VCaP (cell line): ENCODE data around the gene VPS35L.

Source experiments
- H3K27ac ChIP-seq: fragments of 450-650 bp; 2 replicates; pipeline ENCODE4 v1.5.1; 2017
- CTCF ChIP-seq: fragments of 450-650 bp; conservative IDR thresholded peaks from 2 replicates; pipeline ENCODE4 v1.5.1; 2017; ENCODE audit warnings: mild to moderate bottlenecking, moderate library complexity

The VPS35L gene

GRCh38 chr16:19555186-19555937 lies at the start of gene VPS35L:
TSS of gene VPS35L (plus strand) at chr16:19555703. CDS start at chr16:19555730, 27 bp downstream.
- H3K27ac ChIP-seq: peak within 1 kb of the TSS; percentile 70

GRCh38 chr16:19506965-19507364 lies 48.5 kb upstream of the VPS35L start:
- H3K27ac ChIP-seq: no peak overlapping the region
- no peak for TF ChIP-seq CTCF

More at GRCh38 chr16:19555186-19555937, at the start of gene VPS35L:
- peak; percentile 71 for TF ChIP-seq CTCF

- TF ChIP-seq CTCF: no peak
- no peak overlapping the region for H3K27ac ChIP-seq
Measured at GRCh38 chr16:19507867-19508266, 47.6 kb upstream of the VPS35L start.

GRCh38 chr16:19512297-19512696 lies 43.2 kb upstream of the VPS35L start:
- no peak overlapping the region for H3K27ac ChIP-seq

GRCh38 chr16:19513377-19514053 lies 42.0 kb upstream of the VPS35L start:
- no peak for TF ChIP-seq CTCF
- no peak overlapping the region for H3K27ac ChIP-seq

More at GRCh38 chr16:19512297-19512696, 43.2 kb upstream of the VPS35L start:
- no peak for TF ChIP-seq CTCF

- no peak for TF ChIP-seq CTCF
- H3K27ac ChIP-seq: no peak overlapping the region
Measured at GRCh38 chr16:19515757-19516156, 39.7 kb upstream of the VPS35L start.

GRCh38 chr16:19517424-19518089 lies 37.9 kb upstream of the VPS35L start:
- no peak overlapping the region for H3K27ac ChIP-seq
- no peak for TF ChIP-seq CTCF
